ENCODE measurements around the gene LRRC40.
A peak's percentile ranks its signal among the peaks of the same experiment; 100 is the strongest.
"Not testable (repeated sequence)": the region's sequence is repeated elsewhere in the genome, so short reads cannot be mapped to it uniquely, and the experiment has no call there.

Gene LRRC40

DNA sequence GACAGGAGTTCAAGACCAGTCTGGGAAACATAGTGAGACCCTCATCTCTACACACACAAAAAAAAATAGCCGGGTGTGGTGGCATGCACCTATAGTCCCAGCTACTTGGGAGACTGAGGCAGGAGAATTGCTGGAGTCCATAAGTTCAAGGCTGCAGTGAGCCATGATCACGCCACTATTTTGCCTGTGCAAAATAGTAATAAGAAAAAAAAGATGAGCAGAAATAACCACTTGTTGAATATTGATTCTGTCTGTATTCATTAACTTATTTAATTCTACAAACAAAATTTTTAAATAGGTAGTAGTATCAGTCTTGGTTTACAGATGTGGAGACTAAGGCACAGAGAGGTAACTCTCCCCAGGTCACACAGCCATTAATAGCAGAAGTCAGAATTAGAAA lies 16.9 kb downstream of the LRRC40 start:
- no peak for DNase-seq
- TF ChIP-seq POLR2A (IDR thresholded peaks at IDR 0.05; ENCODE audit: low read length) (no peak), GATA1 (IDR thresholded peaks at IDR 0.05; ENCODE audit: low read depth, low read length) (no peak)

DNA sequence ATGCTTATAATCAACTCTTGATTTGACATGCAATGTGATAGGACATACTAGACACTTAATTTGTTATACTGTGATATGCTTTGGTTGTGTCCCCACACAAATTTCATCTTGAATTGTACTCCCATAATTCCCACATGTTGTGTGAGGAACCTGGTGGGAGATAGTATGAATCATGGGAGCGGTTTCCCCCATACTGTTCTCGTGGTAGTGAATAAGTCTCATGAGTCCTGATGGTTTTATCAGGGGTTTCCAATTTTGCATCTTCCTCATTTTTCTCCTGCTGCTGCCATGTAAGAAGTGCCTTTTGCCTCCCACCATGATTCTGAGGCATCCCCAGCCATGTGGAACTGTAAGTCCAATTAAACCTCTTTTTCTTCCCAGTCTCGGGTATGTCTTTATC lies 20.2 kb downstream of the LRRC40 start:
- not testable (repeated sequence) for DNase-seq

DNA sequence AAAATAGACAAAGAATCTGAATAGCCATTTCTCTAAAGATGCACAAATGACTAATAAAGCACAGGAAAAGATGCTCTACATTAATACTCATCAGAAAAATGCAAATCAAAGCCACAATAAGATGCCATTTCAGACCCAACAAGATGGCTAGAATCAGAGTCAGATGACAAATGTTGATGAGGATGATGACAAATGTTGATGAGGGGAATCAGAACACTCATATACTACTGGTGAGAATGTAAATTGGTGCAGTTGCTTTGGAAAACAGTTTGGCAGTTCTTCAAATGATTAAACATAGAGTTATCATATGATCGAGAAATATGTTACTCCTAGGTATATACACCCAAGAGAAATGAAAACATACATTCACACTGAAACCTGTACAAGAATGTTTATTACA lies 33.9 kb downstream of the LRRC40 start:
- no peak for DNase-seq
- no peak for TF ChIP-seq GATA1 (IDR thresholded peaks at IDR 0.05; ENCODE audit: low read depth, low read length)

DNA sequence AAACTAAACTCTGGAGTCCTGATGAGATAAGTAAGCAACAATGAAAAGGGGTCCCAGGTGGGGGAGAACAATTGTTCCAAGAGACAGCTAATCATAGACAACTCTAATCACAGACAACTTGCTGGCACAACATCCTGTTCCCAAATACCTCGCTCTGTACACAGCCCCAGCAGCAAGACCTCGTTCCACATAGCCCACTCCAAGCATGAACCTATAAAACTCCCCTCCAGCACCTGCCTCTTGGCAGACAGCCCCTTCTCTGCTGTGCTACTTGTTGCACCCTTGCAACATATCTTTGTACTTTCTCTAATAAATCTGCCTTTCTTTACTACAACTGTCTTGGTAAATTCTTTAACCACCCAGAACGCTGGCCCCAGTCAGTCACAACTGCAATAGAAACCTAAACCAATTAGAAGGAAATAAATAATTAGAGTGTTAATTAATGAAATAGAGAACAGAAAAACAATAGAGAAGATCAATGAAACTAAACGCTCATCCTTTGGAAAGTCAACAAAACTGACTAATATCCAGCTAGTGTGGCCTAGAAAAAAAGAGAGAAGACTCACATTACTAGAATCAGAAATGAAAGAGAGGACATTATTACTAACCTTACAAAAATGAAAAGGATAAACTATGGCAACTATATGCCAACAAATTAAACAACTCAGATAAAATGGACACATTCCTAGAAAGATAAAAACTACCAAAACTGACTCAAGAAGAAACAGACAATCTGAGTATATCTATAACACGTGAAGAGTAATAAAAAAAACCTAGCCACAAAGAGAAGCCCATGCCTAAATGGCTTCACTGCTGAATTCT lies 36.1 kb downstream of the LRRC40 start:
- TF ChIP-seq GATA1 (IDR thresholded peaks at IDR 0.05; ENCODE audit: low read depth, low read length) (no peak), POLR2A (IDR thresholded peaks at IDR 0.05; ENCODE audit: low read length) (no peak)
- no peak for DNase-seq

DNA sequence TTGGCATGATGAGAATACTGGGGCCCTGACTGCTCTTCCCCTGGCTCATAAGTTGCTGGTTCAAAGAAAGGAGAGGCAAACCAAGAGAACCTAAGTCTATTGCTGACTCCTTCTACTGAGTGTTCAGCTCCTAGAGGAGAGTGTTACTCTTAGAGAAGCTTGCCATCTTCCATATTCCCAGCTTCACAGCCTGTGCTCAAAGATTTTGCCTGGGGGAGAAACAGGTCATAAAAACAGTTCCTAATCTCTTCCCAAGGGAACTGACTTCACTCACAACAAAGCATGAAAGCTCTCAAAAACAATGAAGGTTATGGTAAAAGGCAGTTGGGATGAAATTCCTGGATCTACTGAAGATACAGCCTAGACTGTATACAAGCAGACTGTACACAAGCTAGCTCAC lies 37.1 kb downstream of the LRRC40 start:
- TF ChIP-seq POLR2A (IDR thresholded peaks at IDR 0.05; ENCODE audit: low read length) = no peak
- no peak for TF ChIP-seq GATA1 (IDR thresholded peaks at IDR 0.05; ENCODE audit: low read depth, low read length)
- no peak for DNase-seq

DNA sequence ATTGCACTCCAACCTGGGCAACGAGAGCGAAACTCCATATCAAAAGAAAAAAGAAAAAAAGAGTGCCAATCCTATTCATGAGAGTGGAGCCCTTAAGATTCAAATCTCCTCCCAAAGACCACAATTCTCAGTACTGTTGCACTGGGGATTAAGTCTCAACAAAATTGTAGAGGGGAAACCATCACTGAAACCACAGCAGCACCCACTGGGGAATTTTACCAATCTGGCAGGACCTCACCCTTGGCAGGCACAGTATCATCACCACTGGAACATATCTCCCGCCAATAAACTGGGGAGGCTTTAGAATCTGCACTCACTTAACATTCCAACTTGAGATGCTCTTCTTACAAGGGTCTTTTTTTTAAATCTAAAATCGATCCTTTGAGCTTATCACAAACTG lies 41.0 kb downstream of the LRRC40 start:
- no peak for DNase-seq
- no peak for TF ChIP-seq GATA1 (IDR thresholded peaks at IDR 0.05; ENCODE audit: low read depth, low read length)
- TF ChIP-seq POLR2A (IDR thresholded peaks at IDR 0.05; ENCODE audit: low read length) = no peak

DNA sequence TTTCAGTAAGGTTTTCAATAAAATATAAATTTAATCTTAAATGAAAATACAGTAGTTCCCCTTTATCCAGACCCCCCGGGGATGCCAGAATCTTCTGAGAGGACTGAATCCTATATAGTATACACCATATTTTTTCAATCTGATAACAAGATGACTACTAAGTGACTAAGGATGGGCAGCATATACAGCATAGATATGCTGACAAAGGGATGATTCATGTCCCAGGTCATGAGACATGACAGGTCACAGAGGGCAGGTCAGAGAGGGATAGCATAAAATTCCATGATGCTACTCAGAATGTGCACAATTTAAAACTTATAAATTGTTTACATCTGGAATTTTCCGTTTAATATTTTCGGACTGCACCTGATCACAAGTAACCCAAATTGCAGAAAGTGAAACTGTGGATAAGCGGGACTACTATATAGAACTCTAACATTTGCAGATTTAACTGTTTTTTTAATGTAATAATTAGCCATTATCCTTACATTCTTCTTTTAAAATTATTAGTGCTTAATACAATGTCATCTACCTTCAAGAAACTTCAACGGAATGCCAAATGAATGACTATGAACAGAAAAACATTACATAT lies 48.8 kb downstream of the LRRC40 start:
- TF ChIP-seq POLR2A (IDR thresholded peaks at IDR 0.05; ENCODE audit: low read length) = no peak

DNA sequence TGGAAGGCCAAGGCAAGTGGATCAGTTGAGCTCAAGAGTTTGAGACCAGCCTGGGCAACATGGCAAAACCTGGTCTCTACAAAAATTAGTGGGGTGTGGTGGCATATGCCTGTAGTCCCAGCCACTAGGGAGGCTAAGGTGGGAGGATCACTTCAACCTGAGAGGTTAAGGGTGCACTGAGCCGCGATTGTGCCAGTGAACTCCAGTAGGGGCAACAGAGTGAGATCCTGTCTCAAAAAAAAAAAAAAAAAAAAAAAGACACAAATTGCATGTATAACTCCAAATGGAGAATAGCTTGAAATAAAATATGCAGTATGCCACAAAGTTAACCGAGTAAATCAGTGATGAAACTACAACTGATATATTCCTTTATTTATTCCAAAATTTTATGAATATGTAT lies 51.6 kb downstream of the LRRC40 start:
- DNase-seq = peak in 1 of 2 experiments; percentile 35
- TF ChIP-seq POLR2A (IDR thresholded peaks at IDR 0.05; ENCODE audit: low read length) = no peak
- TF ChIP-seq GATA1 (IDR thresholded peaks at IDR 0.05; ENCODE audit: low read depth, low read length) = no peak

More for the DNA sequence above, 48.8 kb downstream of the LRRC40 start:
- DNase-seq = peak; percentile 67 to 82

DNA sequence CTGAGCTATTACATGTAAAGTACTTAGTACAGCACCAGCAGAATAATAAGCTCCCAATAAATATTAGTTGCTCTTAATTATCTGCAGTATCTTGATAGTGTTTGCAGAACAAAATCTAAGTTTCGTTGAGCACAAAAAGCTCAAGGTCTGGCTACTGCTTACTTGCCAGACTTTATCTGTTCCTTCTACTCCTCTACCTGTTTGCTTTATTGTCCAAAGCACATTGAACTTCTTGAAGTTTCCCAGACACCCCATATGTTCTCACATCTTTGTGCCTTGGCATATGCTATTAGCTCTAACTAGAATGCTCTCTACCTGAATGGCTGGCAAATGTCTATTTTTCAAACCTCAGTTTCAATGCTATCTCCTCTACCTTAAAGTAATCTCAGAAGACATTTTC lies 54.9 kb downstream of the LRRC40 start:
- no peak for TF ChIP-seq POLR2A (IDR thresholded peaks at IDR 0.05; ENCODE audit: low read length)
- no peak for TF ChIP-seq GATA1 (IDR thresholded peaks at IDR 0.05; ENCODE audit: low read depth, low read length)
- DNase-seq = no peak

DNA sequence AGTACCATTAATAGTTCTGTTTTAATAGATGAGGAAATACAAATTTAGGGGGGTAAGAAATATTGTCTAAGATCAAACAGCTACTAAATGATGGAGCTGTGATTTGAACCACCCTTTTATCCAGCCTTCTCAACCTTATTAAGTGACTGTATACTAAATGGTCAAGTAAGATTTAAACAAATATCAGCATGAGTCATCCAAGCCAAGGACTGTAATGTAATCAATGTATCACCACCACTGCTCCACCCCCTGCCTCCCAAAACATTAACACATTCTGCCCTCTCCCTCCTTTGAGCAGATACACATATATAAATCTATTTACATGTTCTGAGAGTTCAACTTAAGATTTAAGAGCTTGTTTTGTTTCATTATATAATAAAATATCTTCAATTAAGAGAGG lies 58.9 kb downstream of the LRRC40 start:
- DNase-seq = peak in 1 of 2 experiments; percentile 53
- TF ChIP-seq POLR2A (IDR thresholded peaks at IDR 0.05; ENCODE audit: low read length) (no peak), GATA1 (IDR thresholded peaks at IDR 0.05; ENCODE audit: low read depth, low read length) (no peak)

DNA sequence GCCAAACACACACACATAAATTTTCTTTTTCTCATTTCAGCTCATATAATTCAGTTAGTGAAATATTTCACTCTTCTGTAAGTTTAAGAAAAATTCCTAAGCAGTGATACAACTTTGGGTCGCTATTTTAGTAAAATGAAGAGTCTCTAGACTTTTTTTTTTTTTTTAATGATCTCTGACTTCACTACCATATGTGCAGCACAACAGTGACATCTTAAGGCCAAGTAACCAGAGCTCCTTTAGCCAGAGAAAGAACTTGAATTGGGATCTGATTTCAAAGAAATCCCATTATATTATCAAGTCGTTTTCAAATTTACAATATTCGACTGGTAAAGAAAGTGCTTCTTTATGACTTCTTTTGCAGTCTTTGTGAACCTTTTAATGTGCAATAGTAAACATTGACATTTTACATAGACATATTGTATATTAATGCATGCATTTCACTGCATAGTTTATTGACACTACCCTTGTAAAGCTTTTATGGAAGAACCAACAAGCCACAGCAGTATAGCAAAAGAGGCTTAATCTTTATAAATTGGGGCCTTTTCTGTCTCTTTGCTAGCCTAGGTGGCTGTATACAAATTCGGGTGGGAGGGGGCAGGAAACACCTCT lies 62.2 kb downstream of the LRRC40 start:
- peak in 1 of 2 experiments; percentile 5 for DNase-seq
- no peak for TF ChIP-seq POLR2A (IDR thresholded peaks at IDR 0.05; ENCODE audit: low read length)
- TF ChIP-seq GATA1 (IDR thresholded peaks at IDR 0.05; ENCODE audit: low read depth, low read length) = no peak

DNA sequence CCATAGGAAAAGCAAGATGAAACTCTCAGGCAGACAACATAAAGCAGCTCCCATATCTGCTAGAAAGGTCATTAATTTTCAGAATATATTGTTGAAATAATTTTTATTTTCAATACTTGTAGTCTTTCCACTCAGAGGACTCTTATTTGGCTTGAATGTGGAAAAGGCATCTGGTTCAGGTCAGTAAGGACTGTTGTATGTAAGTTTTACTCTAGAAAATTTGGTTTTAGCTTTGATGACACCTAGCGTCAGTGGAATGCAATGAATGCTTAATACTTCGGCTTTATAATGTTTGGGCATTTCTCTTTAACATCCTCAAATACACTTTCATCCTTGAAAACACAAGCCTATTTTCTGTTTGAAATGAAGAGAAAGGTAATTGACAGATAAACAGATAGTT lies 63.3 kb downstream of the LRRC40 start:
- no peak for DNase-seq
- TF ChIP-seq GATA1 (IDR thresholded peaks at IDR 0.05; ENCODE audit: low read depth, low read length) = no peak
- no peak for TF ChIP-seq POLR2A (IDR thresholded peaks at IDR 0.05; ENCODE audit: low read length)

DNA sequence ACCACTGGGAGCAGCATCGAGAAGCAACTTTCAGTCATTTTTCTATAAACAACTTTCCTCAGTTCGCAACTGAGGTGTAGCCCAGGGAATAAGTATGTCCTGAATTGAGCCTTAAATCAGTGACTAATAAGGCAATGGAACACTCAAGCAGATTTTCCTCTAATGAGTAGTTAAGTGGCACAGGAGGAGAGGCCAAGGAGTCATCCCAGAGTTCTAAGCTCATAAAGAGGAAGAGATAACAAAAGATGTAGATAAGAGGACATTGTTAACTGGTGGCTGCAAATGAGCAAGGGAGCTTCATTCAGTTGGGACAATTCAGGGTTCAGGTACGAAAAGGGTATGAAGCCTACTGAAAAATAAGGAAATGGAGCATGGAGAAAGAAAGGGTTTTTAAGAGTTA lies 64.5 kb downstream of the LRRC40 start:
- no peak for DNase-seq

DNA sequence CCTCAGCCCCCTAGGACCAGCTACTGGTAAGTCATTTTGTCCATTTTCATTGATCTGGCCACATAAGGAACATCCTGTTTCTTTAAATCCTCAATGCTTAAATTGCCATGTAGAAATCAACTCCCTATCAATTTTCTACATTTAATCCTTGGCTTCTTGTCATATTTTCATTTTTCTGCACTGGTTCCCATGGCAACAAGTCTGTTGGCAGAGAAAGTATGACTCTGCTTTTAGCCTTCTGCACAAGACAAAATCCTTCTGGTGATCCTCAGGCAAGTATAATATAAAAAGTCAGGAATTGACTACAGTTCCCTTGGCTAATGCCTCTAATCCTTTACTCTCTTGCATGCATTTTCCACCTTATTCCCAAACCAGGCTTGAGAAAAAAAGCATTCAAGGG lies 65.0 kb downstream of the LRRC40 start:
- peak; percentile 8 to 13 for DNase-seq
- TF ChIP-seq GATA1 (IDR thresholded peaks at IDR 0.05; ENCODE audit: low read depth, low read length) (no peak), POLR2A (IDR thresholded peaks at IDR 0.05; ENCODE audit: low read length) (no peak)

More for the DNA sequence above, 64.5 kb downstream of the LRRC40 start:
- TF ChIP-seq GATA1 (IDR thresholded peaks at IDR 0.05; ENCODE audit: low read depth, low read length) = no peak
- TF ChIP-seq POLR2A (IDR thresholded peaks at IDR 0.05; ENCODE audit: low read length) = no peak

DNA sequence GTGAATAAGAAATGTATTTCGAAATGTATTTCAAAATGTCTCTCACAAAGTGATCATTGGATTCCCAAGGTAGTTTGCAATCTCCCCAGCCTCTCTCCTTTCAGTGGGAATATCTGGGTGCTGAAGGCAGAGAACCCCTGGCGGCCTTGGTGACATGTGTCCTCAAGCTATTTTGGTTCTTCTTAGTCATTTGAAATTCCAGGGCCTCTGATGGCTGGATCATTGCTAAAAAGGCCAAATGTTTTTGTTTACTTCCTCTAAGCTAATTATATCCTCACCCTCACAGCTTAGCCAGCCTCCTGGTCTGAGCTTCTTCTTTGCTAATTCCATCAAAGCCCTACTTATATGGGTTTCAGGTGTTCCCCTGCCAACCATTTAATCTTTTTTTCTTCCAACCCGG lies 71.2 kb downstream of the LRRC40 start:
- no peak for TF ChIP-seq GATA1 (IDR thresholded peaks at IDR 0.05; ENCODE audit: low read depth, low read length)
- no peak for TF ChIP-seq POLR2A (IDR thresholded peaks at IDR 0.05; ENCODE audit: low read length)

More for the DNA sequence above, 71.2 kb downstream of the LRRC40 start:
- peak in 1 of 2 experiments; percentile 7 for DNase-seq

All from erythroblast (primary cell).